HCT116 (cell line): ENCODE data around the gene HCFC2. TPM values are rescaled to one million over a fixed set of nuclear protein-coding genes. Genes with fewer than 3 reads are reported as not detected.

Experiments used
- ATAC-seq: fragments of 200-7000 bp; cut with Tn5 transposase; 2 replicates; pipeline ENCODE4 v1.9.1; 2020; ENCODE audit warnings: mild to moderate bottlenecking, moderate library complexity
- BruUV-seq: library from RNA; stranded (reverse); fragments of 400-500 nt; replicated peaks from 2 replicates; lab custom pipeline; 2021; lab: Mats Ljungman, UMichigan
- CTCF ChIA-PET: fragments of 300-600 bp; sonication (Branson Sonifier 250); formaldehyde crosslinking; loops from one replicate; lab custom pipeline; 2021; ENCODE audit warnings: antibody characterized with exemption; lab: Charles Lee
- POLR2A ChIA-PET: fragments of 300-600, 350-600 bp; sonication (Branson Sonifier 250); formaldehyde crosslinking; loops from one replicate; lab custom pipeline; 2021; ENCODE audit warnings: antibody characterized with exemption; lab: Charles Lee
- RAD21 ChIA-PET, 2 experiments: fragments of 300-600 bp; sonication (Branson Sonifier 250); formaldehyde crosslinking; loops; one replicate each; lab custom pipeline; 2023; ENCODE audit warnings: low total read pairs in 2 of 2; ENCODE audit not compliant: uncharacterized antibody in 2 of 2, unreplicated experiment in 2 of 2, low non-redundant PET in 1 of 2; lab: Charles Lee
- DNase-seq: peaks from one replicate; pipeline ENCODE4 v3.0.0-alpha.2; 2010; ENCODE audit warnings: low read depth, low spot score
- H2AFZ ChIP-seq: fragments of 200-600 bp; shearing (Covaris generic), sonication (generic); 2 replicates; pipeline ENCODE4 v1.6.1; 2017; ENCODE audit warnings: low read depth, mixed run types, mixed read lengths, antibody characterized with exemption, low read length; ENCODE audit not compliant: poor library complexity, severe bottlenecking
- H3K27ac ChIP-seq: 2 replicates; pipeline ENCODE4 v1.5.1; 2012; ENCODE audit warnings: low read depth, low read length
- H3K27me3 ChIP-seq: fragments of 200-600 bp; sonication (generic); 2 replicates; pipeline ENCODE4 v1.6.1; 2016; ENCODE audit warnings: mixed run types, low read length, mixed read lengths; ENCODE audit not compliant: insufficient read depth
- H3K36me3 ChIP-seq, 2 experiments: fragments of 200-500 bp in 1 of 2; fragments of 200-600 bp in 1 of 2; sonication (Bioruptor generic) in 1 of 2; sonication (generic) in 1 of 2; 2 replicates each; pipeline versions ENCODE4 v1.5.1 to v1.6.1; 2014 to 2016; ENCODE audit warnings: low read length in 2 of 2, inconsistent platforms in 1 of 2, mixed read lengths in 1 of 2, mixed run types in 1 of 2; ENCODE audit not compliant: insufficient read depth in 2 of 2, control insufficient read depth in 1 of 2
- H3K4me1 ChIP-seq, 2 experiments: fragments of 200-600 bp in 1 of 2; sonication (generic) in 1 of 2; 2 replicates each; pipeline versions ENCODE4 v1.5.1 to v1.6.1; 2012 to 2017; ENCODE audit warnings: low read length in 2 of 2, inconsistent platforms in 1 of 2, mild to moderate bottlenecking in 1 of 2, mixed read lengths in 1 of 2, mixed run types in 1 of 2, moderate library complexity in 1 of 2; ENCODE audit not compliant: insufficient read depth in 2 of 2, control insufficient read depth in 1 of 2
- H3K4me2 ChIP-seq: fragments of 200-600 bp; sonication (generic); 2 replicates; pipeline ENCODE4 v1.6.1; 2017; ENCODE audit warnings: mixed run types, low read length, mixed read lengths
- H3K4me3 ChIP-seq, 2 experiments: fragments of 200-600 bp in 1 of 2; sonication (generic) in 1 of 2; replicated peaks in 1 of 2; 2 replicates each; pipeline ENCODE4 v1.5.1; 2011 to 2016; ENCODE audit warnings: low read length in 2 of 2, control low read depth in 1 of 2, low read depth in 1 of 2, mild to moderate bottlenecking in 1 of 2, mixed read lengths in 1 of 2, mixed run types in 1 of 2
- H3K79me2 ChIP-seq: fragments of 200-600 bp; sonication (generic); 2 replicates; pipeline ENCODE4 v1.6.1; 2017; ENCODE audit warnings: mild to moderate bottlenecking, mixed run types, low read length, moderate library complexity, mixed read lengths; ENCODE audit not compliant: insufficient read depth
- H3K9ac ChIP-seq: fragments of 200-600 bp; sonication (generic); 2 replicates; pipeline ENCODE4 v1.6.1; 2016; ENCODE audit warnings: low read length, mixed read lengths
- H3K9me2 ChIP-seq: fragments of 200-600 bp; sonication (generic), shearing (Covaris generic); 2 replicates; pipeline ENCODE4 v1.6.1; 2017; ENCODE audit warnings: mixed run types, mild to moderate bottlenecking, moderate library complexity; ENCODE audit not compliant: insufficient read depth
- H3K9me3 ChIP-seq, 2 experiments: fragments of 200-500 bp in 1 of 2; fragments of 200-600 bp in 1 of 2; sonication (Bioruptor generic) in 1 of 2; sonication (generic) in 1 of 2; 2 replicates each; pipeline ENCODE4 v1.6.1; 2014 to 2017; ENCODE audit warnings: low read length in 2 of 2, mixed read lengths in 2 of 2, inconsistent platforms in 1 of 2, low read depth in 1 of 2, mild to moderate bottlenecking in 1 of 2, mixed run types in 1 of 2, moderate library complexity in 1 of 2; ENCODE audit not compliant: control insufficient read depth in 1 of 2, insufficient read depth in 1 of 2
- H4K20me1 ChIP-seq: fragments of 200-600 bp; sonication (generic), shearing (Covaris generic); 2 replicates; pipeline ENCODE4 v1.6.1; 2017; ENCODE audit warnings: mixed run types, mild to moderate bottlenecking, moderate library complexity; ENCODE audit not compliant: insufficient read depth
- ATF3 ChIP-seq: IDR thresholded peaks from 2 replicates; pipeline ENCODE4 v1.6.1; 2012
- CBX3 ChIP-seq: IDR thresholded peaks from 2 replicates; pipeline ENCODE4 v1.6.1; 2012; ENCODE audit warnings: low read depth
- CEBPB ChIP-seq: IDR thresholded peaks from 2 replicates; pipeline ENCODE4 v1.6.1; 2012; ENCODE audit warnings: low read depth
- CTCF ChIP-seq, 3 experiments: fragments of 200-600 bp in 1 of 3; sonication (generic) in 1 of 3; IDR thresholded peaks in 2 of 3; conservative IDR thresholded peaks in 1 of 3; 2 replicates each; pipeline ENCODE4 v1.5.1; 2012 to 2017; ENCODE audit warnings: low read depth in 2 of 3, low read length in 2 of 3, antibody characterized with exemption in 1 of 3, borderline replicate concordance in 1 of 3, control low read depth in 1 of 3, mild to moderate bottlenecking in 1 of 3, mixed read lengths in 1 of 3, mixed run types in 1 of 3, moderate library complexity in 1 of 3; ENCODE audit not compliant: insufficient read depth in 1 of 3
- ELF1 ChIP-seq: IDR thresholded peaks from 2 replicates; pipeline ENCODE4 v1.6.1; 2012; ENCODE audit warnings: low read depth, borderline replicate concordance
- EZH2 ChIP-seq: fragments of 200-600 bp; sonication (generic); IDR thresholded peaks from 2 replicates; pipeline ENCODE4 v1.6.1; 2017; ENCODE audit warnings: antibody characterized with exemption, mixed run types
- EZH2phosphoT487 ChIP-seq: fragments of 200-600 bp; IDR thresholded peaks from 2 replicates; pipeline ENCODE4 v1.6.1; 2018; ENCODE audit warnings: antibody characterized with exemption, borderline replicate concordance
- JUND ChIP-seq: IDR thresholded peaks from 2 replicates; pipeline ENCODE4 v1.6.1; 2012
- POLR2A ChIP-seq: IDR thresholded peaks from 2 replicates; pipeline ENCODE4 v1.7.0; 2011; ENCODE audit warnings: borderline replicate concordance; ENCODE audit not compliant: insufficient read depth, insufficient read length; ENCODE audit errors: extremely low read depth
- RAD21 ChIP-seq: IDR thresholded peaks from 2 replicates; pipeline ENCODE4 v1.6.1; 2012; ENCODE audit warnings: low read depth, mild to moderate bottlenecking
- SIN3A ChIP-seq: IDR thresholded peaks from 2 replicates; pipeline ENCODE4 v1.6.1; 2012; ENCODE audit warnings: low read depth
- SRF ChIP-seq: IDR thresholded peaks from 2 replicates; pipeline ENCODE4 v1.6.1; 2012; ENCODE audit warnings: low read depth
- TCF7L2 ChIP-seq: IDR thresholded peaks from 2 replicates; pipeline ENCODE4 v1.7.0; 2011; ENCODE audit warnings: borderline replicate concordance, inconsistent platforms; ENCODE audit not compliant: insufficient read depth, insufficient read length; ENCODE audit errors: extremely low read depth
- YY1 ChIP-seq: IDR thresholded peaks from 2 replicates; pipeline ENCODE4 v1.6.1; 2011; ENCODE audit warnings: low read length, low read depth, moderate library complexity, mild to moderate bottlenecking; ENCODE audit not compliant: insufficient replicate concordance; ENCODE audit errors: extremely low read depth
- ZBTB33 ChIP-seq: IDR thresholded peaks from 2 replicates; pipeline ENCODE4 v1.6.1; 2011; ENCODE audit warnings: mild to moderate bottlenecking, low read length, moderate library complexity; ENCODE audit not compliant: insufficient replicate concordance; ENCODE audit errors: extremely low read depth
- ZFX ChIP-seq: fragments of 450-650 bp; IDR thresholded peaks from 2 replicates; pipeline ENCODE4 v1.6.1; 2017
- intact Hi-C: fragments of 100-400 bp; cut with micrococcal nuclease; formaldehyde crosslinking; loops from 2 replicates; pipeline ENCODE4 v1.10.0; 2022
- total RNA-seq: library from RNA; stranded (reverse); gene quantifications from one replicate; pipeline ENCODE4 v1.2.1, GENCODE V29; 2021; ENCODE audit not compliant: unreplicated experiment

The HCFC2 gene
- total RNA-seq, 1 experiment from 2014 or later: 4.9 TPM

- Histone ChIP-seq H3K36me3 (peaks cover 11 to 23% of the 10 kb centered on the region in 2 experiments), H3K27me3 (no peaks in the 10 kb centered on the region), H3K9ac (no peak overlapping the region), H4K20me1 (no peaks in the 10 kb centered on the region), H2AFZ (no peak overlapping the region), H3K9me2 (no peaks in the 10 kb centered on the region), H3K4me1 (peaks cover 0 to 5% of the 10 kb centered on the region in 2 experiments; a peak in 3 of 4 replicates), H3K4me2 (no peak overlapping the region), H3K9me3 (no peaks in the 10 kb centered on the region), H3K79me2 (peaks cover 13% of the 10 kb centered on the region; the same call in 1 of the 2 replicates), H3K4me3 (no peak overlapping the region), H3K27ac (no peak overlapping the region)
- DNase-seq: no peak
- no peak for TF ChIP-seq SIN3A
- no peak for TF ChIP-seq ZBTB33
- TF ChIP-seq CEBPB: no peak
- TF ChIP-seq CBX3: no peak
- no peak for TF ChIP-seq EZH2
- no peak for TF ChIP-seq TCF7L2
- TF ChIP-seq ZFX: no peak
- no peak for TF ChIP-seq YY1
- no peak for TF ChIP-seq RAD21
- TF ChIP-seq POLR2A: no peak
- no peak for TF ChIP-seq ELF1
- TF ChIP-seq CTCF (IDR thresholded peaks at IDR 0.05 in 2 of 3, conservative IDR thresholded peaks at IDR 0.05 in 1 of 3; ENCODE audit: borderline replicate concordance in 1 of 3, insufficient read depth in 1 of 3, low read depth in 2 of 3, low read length in 2 of 3): no peak
- TF ChIP-seq EZH2phosphoT487: no peak
- TF ChIP-seq JUND: no peak
- TF ChIP-seq SRF: no peak
- no peak for TF ChIP-seq ATF3
- no TSS peak for BruUV-seq
- no peak for ATAC-seq
- ChIA-PET POLR2A (no interaction called here), RAD21 (no interaction called here), CTCF (no interaction called here)
- intact Hi-C loops: no loop called here
Measured at GRCh38 chr12:104126548-104126947, 62.2 kb downstream of the HCFC2 start.
